KMS-11 (cell line): Measurements from ENCODE around the gene LRBA.
"Not testable (repeated sequence)": the region's sequence is repeated elsewhere in the genome, so short reads cannot be mapped to it uniquely, and the experiment has no call there.

Source experiments
- H2AFZ ChIP-seq: fragments of 200-600 bp; sonication (generic); 2 replicates; pipeline ENCODE4 v1.6.1; 2016; ENCODE audit warnings: antibody characterized with exemption, mixed run types, low read depth
- H3K27ac ChIP-seq: fragments of 200-600 bp; sonication (generic); 2 replicates; pipeline ENCODE4 v1.6.1; 2016; ENCODE audit warnings: mild to moderate bottlenecking, mixed run types
- H3K27me3 ChIP-seq: fragments of 200-600 bp; sonication (generic); 2 replicates; pipeline ENCODE4 v1.6.1; 2017; ENCODE audit warnings: mild to moderate bottlenecking, low read depth, mixed run types, moderate library complexity; ENCODE audit not compliant: insufficient read depth
- H3K36me3 ChIP-seq: fragments of 200-600 bp; sonication (generic); 2 replicates; pipeline ENCODE4 v1.6.1; 2017; ENCODE audit warnings: mild to moderate bottlenecking, mixed run types; ENCODE audit not compliant: insufficient read depth
- H3K4me1 ChIP-seq: fragments of 200-600 bp; sonication (generic); 2 replicates; pipeline ENCODE4 v1.6.1; 2016; ENCODE audit warnings: mild to moderate bottlenecking, low read depth, mixed run types; ENCODE audit not compliant: poor library complexity, severe bottlenecking
- H3K4me2 ChIP-seq: fragments of 200-600 bp; sonication (generic); 2 replicates; pipeline ENCODE4 v1.7.0; 2016; ENCODE audit warnings: mild to moderate bottlenecking, mixed run types
- H3K4me3 ChIP-seq: fragments of 200-600 bp; sonication (generic); IDR thresholded peaks from 2 replicates; pipeline ENCODE4 v1.6.1; 2017; ENCODE audit warnings: low read depth, low read length, mixed read lengths; ENCODE audit not compliant: insufficient read depth
- H3K79me2 ChIP-seq: fragments of 200-600 bp; sonication (generic); 2 replicates; pipeline ENCODE4 v1.6.1; 2016; ENCODE audit warnings: low read depth, mixed run types; ENCODE audit not compliant: insufficient read depth
- H3K9ac ChIP-seq: fragments of 200-600 bp; sonication (generic); 2 replicates; pipeline ENCODE4 v1.6.1; 2016; ENCODE audit warnings: mild to moderate bottlenecking, mixed run types
- H4K20me1 ChIP-seq: fragments of 200-600 bp; sonication (generic); 2 replicates; pipeline ENCODE4 v1.6.1; 2016; ENCODE audit warnings: mild to moderate bottlenecking, mixed run types; ENCODE audit not compliant: insufficient read depth
- TF ChIP-seq, protein P1 (sequence below): fragments of 200-600 bp; sonication (generic); conservative IDR thresholded peaks from 2 replicates; pipeline ENCODE4 v1.6.1; 2017; ENCODE audit warnings: low read depth, mild to moderate bottlenecking, antibody characterized with exemption, low read length, moderate library complexity, mixed read lengths

LRBA gene

DNA sequence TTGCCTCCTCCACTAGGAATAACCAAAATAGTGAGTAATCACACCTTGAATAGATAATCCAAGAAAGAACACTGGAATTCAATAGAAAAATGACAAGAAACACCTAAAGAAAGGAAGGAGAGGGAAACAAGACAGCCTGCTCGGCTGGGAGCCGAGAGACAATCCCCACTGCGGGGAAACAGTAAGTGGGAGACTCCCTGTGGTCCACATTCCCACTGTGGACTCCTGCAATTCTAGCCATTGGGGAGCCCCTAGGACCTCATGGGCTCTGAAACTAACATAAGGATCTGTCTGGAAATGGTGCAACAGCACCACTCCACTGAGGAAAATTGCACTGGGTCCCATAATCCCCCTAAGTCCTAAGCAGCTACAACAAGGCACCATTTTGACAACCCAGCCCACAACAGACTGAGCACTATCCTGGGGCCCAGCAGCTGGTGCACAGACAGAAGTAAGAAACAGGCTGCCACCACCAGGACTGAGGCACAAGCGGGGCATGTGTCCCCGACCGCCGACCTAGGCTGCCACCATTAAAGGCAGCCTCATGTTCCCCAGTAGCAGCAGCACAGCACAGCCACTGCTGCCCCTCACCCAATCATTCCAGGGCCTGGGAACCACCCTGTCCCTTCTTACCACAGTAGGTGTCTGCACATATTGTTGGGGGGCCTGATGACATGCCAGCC lies 14.2 kb downstream of the LRBA start:
- Histone ChIP-seq H3K4me3 (no peak overlapping the region), H2AFZ (no peak overlapping the region), H3K4me2 (no peak overlapping the region), H3K36me3 (no peaks in the 10 kb centered on the region), H3K4me1 (no peaks in the 10 kb centered on the region), H4K20me1 (no peaks in the 10 kb centered on the region), H3K79me2 (peaks cover 16% of the 10 kb centered on the region; the same call in 1 of the 2 replicates), H3K27me3 (no peaks in the 10 kb centered on the region), H3K27ac (no peak overlapping the region), H3K9ac (no peak overlapping the region)
- TF ChIP-seq, protein P1, sequence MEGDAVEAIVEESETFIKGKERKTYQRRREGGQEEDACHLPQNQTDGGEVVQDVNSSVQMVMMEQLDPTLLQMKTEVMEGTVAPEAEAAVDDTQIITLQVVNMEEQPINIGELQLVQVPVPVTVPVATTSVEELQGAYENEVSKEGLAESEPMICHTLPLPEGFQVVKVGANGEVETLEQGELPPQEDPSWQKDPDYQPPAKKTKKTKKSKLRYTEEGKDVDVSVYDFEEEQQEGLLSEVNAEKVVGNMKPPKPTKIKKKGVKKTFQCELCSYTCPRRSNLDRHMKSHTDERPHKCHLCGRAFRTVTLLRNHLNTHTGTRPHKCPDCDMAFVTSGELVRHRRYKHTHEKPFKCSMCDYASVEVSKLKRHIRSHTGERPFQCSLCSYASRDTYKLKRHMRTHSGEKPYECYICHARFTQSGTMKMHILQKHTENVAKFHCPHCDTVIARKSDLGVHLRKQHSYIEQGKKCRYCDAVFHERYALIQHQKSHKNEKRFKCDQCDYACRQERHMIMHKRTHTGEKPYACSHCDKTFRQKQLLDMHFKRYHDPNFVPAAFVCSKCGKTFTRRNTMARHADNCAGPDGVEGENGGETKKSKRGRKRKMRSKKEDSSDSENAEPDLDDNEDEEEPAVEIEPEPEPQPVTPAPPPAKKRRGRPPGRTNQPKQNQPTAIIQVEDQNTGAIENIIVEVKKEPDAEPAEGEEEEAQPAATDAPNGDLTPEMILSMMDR: no peak

DNA sequence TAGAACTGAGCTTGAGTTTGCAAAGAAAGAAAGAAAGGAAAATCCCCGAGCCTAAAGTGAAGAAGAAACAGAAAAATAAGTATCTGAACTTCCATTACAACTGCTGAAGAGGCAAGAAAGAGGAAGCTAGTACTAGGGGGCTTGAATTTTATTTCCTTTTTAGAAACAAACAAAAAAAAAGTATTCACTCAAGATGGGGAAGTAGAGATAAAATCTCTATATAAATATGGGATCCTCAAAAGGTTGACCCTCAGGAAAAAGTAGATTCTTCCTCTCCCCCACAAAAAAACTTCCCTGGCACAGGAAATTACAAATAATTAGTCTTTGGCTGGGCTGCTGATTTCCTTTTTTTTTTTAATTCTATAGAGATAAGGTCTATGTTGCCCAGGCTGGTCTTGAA lies 16.0 kb downstream of the LRBA start:
- Histone ChIP-seq H3K27ac (no peak overlapping the region), H3K36me3 (no peaks in the 10 kb centered on the region), H3K9ac (no peak overlapping the region), H3K4me2 (no peak overlapping the region), H3K4me3 (no peak overlapping the region), H4K20me1 (no peaks in the 10 kb centered on the region), H2AFZ (no peak overlapping the region), H3K79me2 (peaks cover 10% of the 10 kb centered on the region; the same call in 1 of the 2 replicates), H3K27me3 (no peaks in the 10 kb centered on the region), H3K4me1 (no peaks in the 10 kb centered on the region)
- TF ChIP-seq, protein P1: no peak

DNA sequence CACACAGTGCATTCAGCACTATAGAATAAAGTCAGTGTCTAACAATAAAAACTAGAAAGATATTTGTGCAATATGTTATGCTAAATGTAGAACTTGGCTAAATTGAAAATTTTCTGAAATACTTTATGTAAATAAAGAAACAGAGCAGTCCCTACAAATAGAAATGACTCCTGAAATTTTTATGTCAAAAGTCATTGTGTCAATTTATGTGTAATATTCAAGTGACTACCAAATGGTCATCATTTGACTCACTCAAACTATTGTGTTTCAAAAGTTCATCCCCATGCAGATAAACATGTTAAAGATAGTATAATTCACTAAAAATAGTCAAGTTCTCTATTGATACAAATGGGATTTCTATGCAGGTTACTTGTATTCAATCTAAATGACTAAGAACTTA lies 17.9 kb downstream of the LRBA start:
- no peaks in the 10 kb centered on the region for H3K36me3 ChIP-seq
- H3K9ac ChIP-seq: no peak overlapping the region
- no peak overlapping the region for H2AFZ ChIP-seq
- TF ChIP-seq, protein P1: no peak
- H3K4me3 ChIP-seq: no peak overlapping the region
- no peak overlapping the region for H3K4me2 ChIP-seq
- no peaks in the 10 kb centered on the region for H3K27me3 ChIP-seq
- peaks cover 7% of the 10 kb centered on the region; the same call in 1 of the 2 replicates for H3K79me2 ChIP-seq
- no peaks in the 10 kb centered on the region for H3K4me1 ChIP-seq
- no peaks in the 10 kb centered on the region for H4K20me1 ChIP-seq
- no peak overlapping the region for H3K27ac ChIP-seq

DNA sequence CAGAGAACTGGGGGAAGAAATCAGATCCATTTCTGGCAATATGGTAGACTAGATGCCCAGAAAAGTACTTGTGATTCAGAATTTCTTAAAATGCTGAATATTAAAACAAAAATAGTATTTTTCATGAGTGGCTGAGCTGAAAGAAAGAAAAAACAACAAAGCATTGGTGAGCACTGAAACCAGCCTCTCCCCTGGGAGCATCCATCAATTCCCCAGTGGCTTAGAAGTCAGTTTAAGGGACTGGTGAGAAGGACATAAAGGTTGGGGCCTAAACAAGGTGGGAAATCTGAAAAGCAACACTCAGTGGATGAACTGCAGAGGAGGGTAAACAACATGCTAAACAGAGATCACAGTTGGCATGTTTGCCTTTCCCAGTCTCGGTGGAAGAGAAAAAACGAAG lies 20.4 kb downstream of the LRBA start:
- H3K4me3 ChIP-seq: no peak overlapping the region
- no peaks in the 10 kb centered on the region for H3K4me1 ChIP-seq
- H3K27me3 ChIP-seq: no peaks in the 10 kb centered on the region
- H3K79me2 ChIP-seq: no peaks in the 10 kb centered on the region; the same call in 1 of the 2 replicates
- H2AFZ ChIP-seq: no peak overlapping the region
- no peak overlapping the region for H3K9ac ChIP-seq
- H3K36me3 ChIP-seq: no peaks in the 10 kb centered on the region
- TF ChIP-seq, protein P1: no peak
- H3K27ac ChIP-seq: no peak overlapping the region
- no peak overlapping the region for H3K4me2 ChIP-seq
- no peaks in the 10 kb centered on the region for H4K20me1 ChIP-seq

DNA sequence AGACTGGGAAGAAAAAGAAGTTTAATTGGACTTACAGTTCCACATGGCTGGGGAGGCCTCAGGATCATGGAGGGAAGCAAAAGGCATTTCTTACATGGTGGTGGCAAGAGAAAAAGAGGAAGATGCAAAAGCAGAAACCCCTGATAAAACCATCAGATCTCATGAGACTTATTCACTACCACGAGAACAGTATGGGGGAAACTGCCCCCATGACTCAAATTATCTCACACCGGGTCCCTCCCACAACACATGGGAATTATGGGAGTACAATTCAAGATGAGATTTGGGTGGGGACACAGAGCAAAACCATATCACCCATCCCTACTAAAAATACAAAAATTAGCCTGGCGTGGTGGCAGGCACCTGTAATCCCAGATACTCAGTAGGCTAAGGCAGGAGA lies 21.5 kb downstream of the LRBA start:
- not testable (repeated sequence) for H3K27me3 ChIP-seq, H3K4me2 ChIP-seq, H3K27ac ChIP-seq, H4K20me1 ChIP-seq, H3K79me2 ChIP-seq, H3K36me3 ChIP-seq, H3K4me1 ChIP-seq, H3K9ac ChIP-seq, H2AFZ ChIP-seq, H3K4me3 ChIP-seq
